SK-N-SH (cell line): ENCODE results near the gene ASB15. TPM values are rescaled to one million over a fixed set of nuclear protein-coding genes. Genes with fewer than 3 reads are reported as not detected.

Experiments
- CTCF ChIA-PET: fragments of 300-600, 350-600 bp; formaldehyde crosslinking; extraction: SDS; loops from one replicate; lab custom pipeline; 2021; lab: Yijun Ruan, JAX
- POLR2A ChIA-PET: fragments of 350-600 bp; sonication (Branson Sonifier 250); formaldehyde crosslinking; extraction: SDS; loops from one replicate; lab custom pipeline; 2020; ENCODE audit warnings: antibody characterized with exemption, inconsistent platforms; lab: Yijun Ruan, JAX
- DNase-seq: peaks from one replicate; pipeline ENCODE4 v3.0.0; 2012
- H2AFZ ChIP-seq: fragments of 200-600 bp; sonication (generic); 2 replicates; pipeline ENCODE4 v1.8.1; 2016; ENCODE audit warnings: antibody characterized with exemption, mild to moderate bottlenecking, low read depth
- H3F3A ChIP-seq: fragments of 200-600 bp; sonication (generic); replicated peaks from 2 replicates; pipeline ENCODE3; 2016; ENCODE audit warnings: antibody characterized with exemption, mild to moderate bottlenecking; ENCODE audit not compliant: insufficient read depth
- H3K27ac ChIP-seq, 2 experiments: fragments of 200-500 bp in 1 of 2; fragments of 200-600 bp in 1 of 2; sonication (Bioruptor generic) in 1 of 2; sonication (generic), shearing (Covaris generic) in 1 of 2; 2 replicates each; pipeline versions ENCODE4 v1.5.1 to v1.6.1; 2014 to 2016; ENCODE audit warnings: low read depth in 2 of 2, inconsistent platforms in 1 of 2, low read length in 1 of 2, mild to moderate bottlenecking in 1 of 2, mixed read lengths in 1 of 2
- H3K27me3 ChIP-seq: fragments of 200-600 bp; sonication (generic), shearing (Covaris generic); 2 replicates; pipeline ENCODE4 v1.6.1; 2016; ENCODE audit warnings: mixed run types; ENCODE audit not compliant: insufficient read depth
- H3K36me3 ChIP-seq, 2 experiments: fragments of 200-500 bp in 1 of 2; fragments of 200-600 bp in 1 of 2; sonication (Bioruptor generic) in 1 of 2; sonication (generic) in 1 of 2; replicated peaks in 1 of 2; 2 replicates each; pipeline versions ENCODE3 to v1.5.1; 2014 to 2016; ENCODE audit warnings: low read length in 1 of 2, mild to moderate bottlenecking in 1 of 2; ENCODE audit not compliant: insufficient read depth in 2 of 2, control insufficient read depth in 1 of 2
- H3K4me1 ChIP-seq, 2 experiments: fragments of 200-500 bp in 1 of 2; fragments of 200-600 bp in 1 of 2; sonication (Bioruptor generic) in 1 of 2; sonication (generic), shearing (Covaris generic) in 1 of 2; 2 replicates each; pipeline versions ENCODE4 v1.5.1 to v1.6.1; 2014 to 2016; ENCODE audit warnings: low read depth in 1 of 2, low read length in 1 of 2, mixed run types in 1 of 2; ENCODE audit not compliant: insufficient read depth in 2 of 2, control insufficient read depth in 1 of 2
- H3K4me2 ChIP-seq: fragments of 200-600 bp; sonication (generic), shearing (Covaris generic); 2 replicates; pipeline ENCODE4 v1.6.1; 2017; ENCODE audit warnings: mixed run types
- H3K4me3 ChIP-seq, 2 experiments: fragments of 200-500 bp in 1 of 2; fragments of 200-600 bp in 1 of 2; sonication (Bioruptor generic) in 1 of 2; sonication (generic), shearing (Covaris generic) in 1 of 2; 2 replicates each; pipeline versions ENCODE4 v1.5.1 to v1.8.1; 2014 to 2016; ENCODE audit warnings: low read depth in 2 of 2, inconsistent platforms in 1 of 2, low read length in 1 of 2, mild to moderate bottlenecking in 1 of 2, mixed read lengths in 1 of 2, moderate library complexity in 1 of 2
- H3K79me2 ChIP-seq: fragments of 200-600 bp; sonication (generic); 2 replicates; pipeline ENCODE4 v1.8.1; 2017; ENCODE audit warnings: mild to moderate bottlenecking; ENCODE audit not compliant: insufficient read depth
- H3K9ac ChIP-seq: fragments of 200-600 bp; sonication (generic); 2 replicates; pipeline ENCODE4 v1.6.1; 2017; ENCODE audit warnings: mixed run types
- H3K9me2 ChIP-seq: fragments of 200-600 bp; sonication (generic); 2 replicates; pipeline ENCODE4 v1.6.1; 2017; ENCODE audit warnings: mixed run types
- H3K9me3 ChIP-seq: fragments of 200-600 bp; sonication (generic); 2 replicates; pipeline ENCODE4 v1.6.1; 2017; ENCODE audit warnings: mixed run types, mild to moderate bottlenecking, moderate library complexity
- H4K20me1 ChIP-seq: fragments of 200-600 bp; sonication (generic); 2 replicates; pipeline ENCODE4 v1.6.1; 2017; ENCODE audit warnings: mild to moderate bottlenecking, mixed run types; ENCODE audit not compliant: insufficient read depth
- ELF1 ChIP-seq: IDR thresholded peaks from 2 replicates; pipeline ENCODE4 v1.4.0; 2012
- EP300 ChIP-seq, 2 experiments: IDR thresholded peaks; 2 replicates each; pipeline versions ENCODE4 v1.4.0 to v1.6.1; 2012; ENCODE audit warnings: borderline replicate concordance in 1 of 2, low read depth in 1 of 2, low read length in 1 of 2
- EZH2phosphoT487 ChIP-seq: fragments of 200-600 bp; sonication (generic); IDR thresholded peaks from 2 replicates; pipeline ENCODE4 v1.6.1; 2017; ENCODE audit warnings: low read depth, mixed run types, mild to moderate bottlenecking, antibody characterized with exemption, moderate library complexity, borderline replicate concordance
- FOXJ3 ChIP-seq: sonication (generic); formaldehyde crosslinking; IDR thresholded peaks from 2 replicates; pipeline ENCODE4 v1.5.1; 2020; ENCODE audit warnings: mild to moderate bottlenecking, missing genetic modification reagents
- FOXM1 ChIP-seq: IDR thresholded peaks from 2 replicates; pipeline ENCODE4 v1.4.0; 2012; ENCODE audit warnings: low read depth, mild to moderate bottlenecking
- GABPA ChIP-seq: IDR thresholded peaks from 2 replicates; pipeline ENCODE4 v1.4.0; 2012; ENCODE audit warnings: low read depth, mild to moderate bottlenecking
- GATA2 ChIP-seq: sonication (generic); formaldehyde crosslinking; IDR thresholded peaks from 2 replicates; pipeline ENCODE4 v1.5.0; 2020; ENCODE audit warnings: mild to moderate bottlenecking, missing genetic modification reagents
- IRF3 ChIP-seq: fragments of 150-350 bp; IDR thresholded peaks from 2 replicates; pipeline ENCODE4 v1.6.1; 2016; ENCODE audit warnings: mild to moderate bottlenecking, low read depth, low read length
- JUND ChIP-seq: IDR thresholded peaks from 2 replicates; pipeline ENCODE4 v1.4.0; 2012
- MAX ChIP-seq: IDR thresholded peaks from 2 replicates; pipeline ENCODE4 v1.4.0; 2012; ENCODE audit warnings: low read depth
- MXI1 ChIP-seq: IDR thresholded peaks from 2 replicates; pipeline ENCODE4 v1.6.1; 2012; ENCODE audit warnings: mild to moderate bottlenecking, low read depth, low read length, improper control_type of control experiment
- NFIC ChIP-seq: IDR thresholded peaks from 2 replicates; pipeline ENCODE4 v1.4.0; 2012; ENCODE audit warnings: borderline replicate concordance
- PBX3 ChIP-seq: IDR thresholded peaks from 2 replicates; pipeline ENCODE4; 2012
- RFX5 ChIP-seq: IDR thresholded peaks from 2 replicates; pipeline ENCODE4 v1.6.1; 2012; ENCODE audit warnings: mild to moderate bottlenecking, improper control_type of control experiment, low read length
- SMC3 ChIP-seq: IDR thresholded peaks from 2 replicates; pipeline ENCODE4 v1.6.1; 2012; ENCODE audit warnings: low read depth, low read length, improper control_type of control experiment
- TAF1 ChIP-seq: IDR thresholded peaks from 2 replicates; pipeline ENCODE4 v1.6.1; 2012; ENCODE audit warnings: low read depth, mild to moderate bottlenecking, low read length, moderate library complexity, borderline replicate concordance
- TCF12 ChIP-seq: IDR thresholded peaks from 2 replicates; pipeline ENCODE4 v1.4.0; 2012
- USF1 ChIP-seq: IDR thresholded peaks from 2 replicates; pipeline ENCODE4 v1.4.0; 2012; ENCODE audit warnings: low read depth, borderline replicate concordance
- YY1 ChIP-seq: IDR thresholded peaks from 2 replicates; pipeline ENCODE4 v1.4.0; 2012; ENCODE audit warnings: low read depth, mild to moderate bottlenecking
- WGBS: methylation state at CpG from one replicate; pipeline ENCODE4 v1.1.6; 2017; ENCODE audit warnings: low lambda C conversion rate; 5-methylcytosine and 5-hydroxymethylcytosine counted together
- polyA plus RNA-seq, 3 experiments: library from polyadenylated mRNA; depleted of rRNA; stranded (reverse); fragments of >200 nt; gene quantifications; 2 replicates each; pipeline ENCODE4 v1.2.3, GENCODE V29; 2012

ASB15 gene
- polyA plus RNA-seq, 1 of the 3 experiments (the other 2 are of a cell fraction): not detected

- no peaks in the 10 kb centered on the region for H4K20me1 ChIP-seq
- no peak overlapping the region for H3K9ac ChIP-seq
- H3K27me3 ChIP-seq: no peaks in the 10 kb centered on the region
- H3K79me2 ChIP-seq: no peaks in the 10 kb centered on the region
- no peaks in the 10 kb centered on the region for H3K36me3 ChIP-seq
- H3F3A ChIP-seq: no peaks in the 10 kb centered on the region
- no peaks in the 10 kb centered on the region for H3K9me3 ChIP-seq
- H3K9me2 ChIP-seq: no peaks in the 10 kb centered on the region
- H3K4me2 ChIP-seq: no peak overlapping the region
- H3K4me3 ChIP-seq: no peak overlapping the region
- H3K27ac ChIP-seq: no peak overlapping the region
- POLR2A ChIA-PET: no interaction called here
- no peak overlapping the region for H2AFZ ChIP-seq
- TF ChIP-seq TAF1: no peak
- TF ChIP-seq RFX5: no peak
- TF ChIP-seq GABPA: no peak
- no peak for TF ChIP-seq MAX
- no peak for TF ChIP-seq TCF12
- TF ChIP-seq ELF1: no peak
- TF ChIP-seq IRF3: no peak
- no peak for TF ChIP-seq JUND
- TF ChIP-seq GATA2: no peak
- TF ChIP-seq PBX3: no peak
- no peak for TF ChIP-seq NFIC
- no peak for TF ChIP-seq FOXM1
- TF ChIP-seq SMC3: no peak
- TF ChIP-seq USF1: no peak
- TF ChIP-seq EZH2phosphoT487: no peak
- no peak for TF ChIP-seq FOXJ3 (CRISPR knock-in tag)
- TF ChIP-seq EP300 (IDR thresholded peaks at IDR 0.05; ENCODE audit: borderline replicate concordance in 1 of 2, low read depth in 1 of 2, low read length in 1 of 2): no peak
- no peak for TF ChIP-seq YY1
- no peak for TF ChIP-seq MXI1
- WGBS: 97% methylated on average over 2 of the region's 2 CpGs
- H3K4me1 ChIP-seq: peaks cover 0 to 8% of the 10 kb centered on the region in 2 experiments; a peak in 2 of 4 replicates
- no peak for DNase-seq
- CTCF ChIA-PET: no interaction called here
Observed at GRCh38 chr7:123627851-123628250, 26.2 kb downstream of the ASB15 start.
